Thyroid gland (tissue), 4 donors: Measurements from ENCODE around the gene CLC.

ENCODE experiments used
- CTCF ChIP-seq, 6 experiments: fragments of 200-600 bp in 3 of 6; fragments of 450-650 bp in 3 of 6; sonication (generic) in 3 of 6; IDR thresholded peaks; one replicate each; pipeline ENCODE4 v1.5.1; 2016 to 2019; ENCODE audit warnings: antibody characterized with exemption in 6 of 6, mild to moderate bottlenecking in 2 of 6, inconsistent platforms in 1 of 6, moderate library complexity in 1 of 6
- POLR2A ChIP-seq, 2 donors: fragments of 450-650 bp; IDR thresholded peaks; one replicate each; pipeline ENCODE4 v1.6.1; 2017; ENCODE audit warnings: antibody characterized with exemption in 2 of 2, mild to moderate bottlenecking in 2 of 2, moderate library complexity in 1 of 2

GRCh38 chr19:39709026-39709872 is 28.6 kb downstream of the CLC start:
- TF ChIP-seq CTCF (IDR thresholded peaks at IDR 0.05) (no peak), POLR2A (IDR thresholded peaks at IDR 0.05) (no peak)
